ENCODE data around the gene MYLK2. TPM values are rescaled to one million over a fixed set of nuclear protein-coding genes. Genes with fewer than 3 reads are reported as not detected.
A peak's percentile ranks its signal among the peaks of the same experiment; 100 is the strongest.

The MYLK2 gene
- total RNA-seq, 1 experiment from 2014 or later: 0.74 TPM

- Histone ChIP-seq H3K27ac (ENCODE audit: insufficient read length, low read depth, low read length) (no peak overlapping the region), H4K91ac (ENCODE audit: insufficient read length, low read depth, low read length) (no peak overlapping the region), H2AFZ (ENCODE audit: low read length) (no peak overlapping the region), H3K9me3 (ENCODE audit: control insufficient read depth, low read depth, low read length) (no peaks in the 10 kb centered on the region), H3K23me2 (ENCODE audit: insufficient read length, low read depth, low read length, poor library complexity, severe bottlenecking) (peaks cover 3% of the 10 kb centered on the region), H3K23ac (ENCODE audit: insufficient read length, low read depth, low read length) (no peak overlapping the region), H3K79me2 (ENCODE audit: insufficient read depth, low read length) (no peaks in the 10 kb centered on the region), H4K8ac (replicated peaks; ENCODE audit: insufficient read length, low read depth, low read length) (no peak overlapping the region), H2BK12ac (ENCODE audit: insufficient read length, low read depth, low read length) (no peak overlapping the region), H2BK15ac (ENCODE audit: low read depth, low read length) (no peak overlapping the region), H4K5ac (ENCODE audit: insufficient read length, low read depth, low read length) (no peak overlapping the region), H3T11ph (ENCODE audit: low read length) (no peak overlapping the region), H3K79me1 (ENCODE audit: insufficient read depth, low read depth, low read length, poor library complexity, severe bottlenecking) (no peaks in the 10 kb centered on the region), H3K9ac (ENCODE audit: extremely low read depth, insufficient read length, low read length) (no peak overlapping the region), H2BK5ac (ENCODE audit: insufficient read length, low read length) (no peak overlapping the region), H3K4me1 (ENCODE audit: insufficient read depth, low read length) (no peaks in the 10 kb centered on the region), H3K18ac (ENCODE audit: insufficient read length, low read depth, low read length) (no peak overlapping the region), H3K4ac (ENCODE audit: low read depth, low read length) (no peak overlapping the region), H2AK5ac (ENCODE audit: insufficient read length, low read length) (no peak overlapping the region), H3K4me2 (ENCODE audit: insufficient read depth, insufficient read length, low read length) (no peak overlapping the region), H3K56ac (ENCODE audit: insufficient read length, low read depth, low read length) (no peak overlapping the region), H3K14ac (ENCODE audit: insufficient read depth, low read length) (no peak overlapping the region), H3K27me3 (ENCODE audit: insufficient read depth, low read length) (no peaks in the 10 kb centered on the region), H2BK120ac (ENCODE audit: low read depth, low read length, poor library complexity, severe bottlenecking) (no peak overlapping the region), H4K20me1 (ENCODE audit: control insufficient read depth, insufficient read depth, insufficient read length) (no peaks in the 10 kb centered on the region), H2BK20ac (ENCODE audit: low read depth, low read length, poor library complexity, severe bottlenecking) (no peak overlapping the region)
- H3K27me3 Mint-ChIP-seq (ENCODE audit: low read depth): no peaks in the 10 kb centered on the region
- no peak overlapping the region for H3K4me3 Mint-ChIP-seq
- no peaks in the 10 kb centered on the region; a peak in 1 of 5 replicates for H3K9me3 Mint-ChIP-seq
- H3K27ac Mint-ChIP-seq: peak overlapping the region in 1 of 3 experiments; percentile 12; a peak in 2 of 7 replicates
- peaks cover 15 to 76% (median 53%) of the 10 kb centered on the region in 3 experiments; a peak in 6 of 7 replicates for H3K36me3 Mint-ChIP-seq (ENCODE audit: insufficient read depth in 1 of 3, low read depth in 3 of 3)
- no CpG with 5 or more reads among the region's 7 CpGs for WGBS (ENCODE audit: extremely low coverage, insufficient read length, low lambda C conversion rate)
- H3K4me1 Mint-ChIP-seq: no peaks in the 10 kb centered on the region
- TF ChIP-seq CTCF (conservative IDR thresholded peaks at IDR 0.05): no peak
- no peak for DNase-seq
Measured at GRCh38 chr20:31803552-31804291, 15.4 kb upstream of the MYLK2 start.

All from H9 (cell line).